Measurements from ENCODE around the gene BICC1.

BICC1 gene

GRCh38 chr10:58725901-58726300 lies 213.2 kb downstream of the BICC1 start:
- Histone ChIP-seq H3K36me3 (peaks cover 0 to 6% (median 0%) of the 10 kb centered on the region in 11 experiments; a peak in 2 of 22 replicates), H3K4me1 (no peaks in the 10 kb centered on the region), H4K20me1 (no peaks in the 10 kb centered on the region), H3K9me3 (replicated peaks in 1 of 11) (peaks cover 16 to 25% (median 22%) of the 10 kb centered on the region in 11 experiments), H3K27ac (no peak overlapping the region), H3K27me3 (no peaks in the 10 kb centered on the region), H3K4me3 (no peak overlapping the region), H3K4me2 (no peak overlapping the region), H3K9ac (no peak overlapping the region)
- TF ChIP-seq Cebpa-rat (IDR thresholded peaks at IDR 0.05): no peak

DNA sequence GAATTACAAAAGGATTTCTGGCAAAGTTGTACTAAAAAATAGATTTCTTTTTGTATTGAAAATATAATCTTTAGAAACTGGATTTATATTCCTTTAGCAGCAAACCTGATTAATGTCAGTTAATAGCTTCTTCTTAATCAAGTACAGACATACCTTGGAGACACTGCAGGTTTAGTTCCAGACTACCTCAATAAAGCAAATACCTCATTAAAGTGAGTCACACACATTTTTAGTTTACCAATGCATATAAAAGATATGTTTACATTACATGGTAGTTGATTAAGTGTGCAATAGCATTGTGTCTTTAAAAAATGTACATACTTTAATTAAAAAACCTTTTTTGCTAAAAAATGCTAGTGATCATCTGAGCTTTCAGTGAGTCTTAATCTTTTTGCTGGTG lies 215.0 kb downstream of the BICC1 start:
- Histone ChIP-seq H3K9ac (no peak overlapping the region), H3K9me3 (replicated peaks in 1 of 11) (peaks cover 26 to 35% (median 31%) of the 10 kb centered on the region in 11 experiments), H4K20me1 (no peaks in the 10 kb centered on the region), H3K4me1 (peaks cover 0 to 14% (median 0%) of the 10 kb centered on the region in 10 experiments; a peak in 5 of 20 replicates), H3K4me3 (no peak overlapping the region), H3K36me3 (peaks cover 0 to 6% (median 0%) of the 10 kb centered on the region in 11 experiments; a peak in 3 of 22 replicates), H3K4me2 (no peak overlapping the region), H3K27ac (no peak overlapping the region), H3K27me3 (no peaks in the 10 kb centered on the region)
- TF ChIP-seq Cebpa-rat (IDR thresholded peaks at IDR 0.05): no peak

DNA sequence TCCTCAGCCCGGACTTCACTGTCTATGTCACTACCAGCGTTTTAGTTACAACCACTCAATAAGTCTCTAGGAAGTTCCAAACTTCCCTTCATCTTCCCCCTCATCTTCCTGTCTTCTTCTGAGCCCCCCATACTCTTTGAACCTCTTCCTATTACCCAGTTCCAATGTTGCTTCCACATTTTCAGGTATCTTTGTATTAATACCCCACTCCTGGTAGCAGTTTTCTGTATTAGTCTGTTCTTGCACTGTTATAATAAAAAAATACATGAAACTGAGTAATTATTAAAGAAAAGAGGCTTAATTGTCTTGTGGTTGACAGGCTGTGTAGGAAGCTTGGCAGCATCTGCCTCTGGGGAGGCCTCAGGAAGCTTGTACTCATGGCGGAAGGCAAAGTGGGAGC lies 218.6 kb downstream of the BICC1 start:
- Histone ChIP-seq H3K4me2 (peak overlapping the region in 1 of 11 experiments; percentile 15; a peak in 2 of 22 replicates), H3K4me3 (no peak overlapping the region), H3K27ac (no peak overlapping the region), H3K27me3 (no peaks in the 10 kb centered on the region), H3K9ac (no peak overlapping the region), H3K4me1 (peaks cover 6 to 32% (median 17%) of the 10 kb centered on the region in 10 experiments; a peak in 14 of 20 replicates), H3K36me3 (peaks cover 0 to 6% (median 0%) of the 10 kb centered on the region in 11 experiments; a peak in 3 of 22 replicates), H4K20me1 (no peaks in the 10 kb centered on the region), H3K9me3 (replicated peaks in 1 of 11) (peaks cover 26 to 35% (median 31%) of the 10 kb centered on the region in 11 experiments)
- TF ChIP-seq Cebpa-rat (IDR thresholded peaks at IDR 0.05): no peak

GRCh38 chr10:58733436-58733835 lies 220.8 kb downstream of the BICC1 start:
- Histone ChIP-seq H3K4me2 (no peak overlapping the region), H3K4me1 (peaks cover 6 to 32% (median 17%) of the 10 kb centered on the region in 10 experiments; a peak in 14 of 20 replicates), H3K27ac (no peak overlapping the region), H3K27me3 (no peaks in the 10 kb centered on the region), H3K36me3 (peaks cover 0 to 6% (median 0%) of the 10 kb centered on the region in 11 experiments; a peak in 3 of 22 replicates), H3K9me3 (replicated peaks in 1 of 11) (peaks cover 26 to 34% (median 31%) of the 10 kb centered on the region in 11 experiments), H3K4me3 (no peak overlapping the region), H3K9ac (no peak overlapping the region), H4K20me1 (no peaks in the 10 kb centered on the region)
- TF ChIP-seq Cebpa-rat (IDR thresholded peaks at IDR 0.05): no peak

DNA sequence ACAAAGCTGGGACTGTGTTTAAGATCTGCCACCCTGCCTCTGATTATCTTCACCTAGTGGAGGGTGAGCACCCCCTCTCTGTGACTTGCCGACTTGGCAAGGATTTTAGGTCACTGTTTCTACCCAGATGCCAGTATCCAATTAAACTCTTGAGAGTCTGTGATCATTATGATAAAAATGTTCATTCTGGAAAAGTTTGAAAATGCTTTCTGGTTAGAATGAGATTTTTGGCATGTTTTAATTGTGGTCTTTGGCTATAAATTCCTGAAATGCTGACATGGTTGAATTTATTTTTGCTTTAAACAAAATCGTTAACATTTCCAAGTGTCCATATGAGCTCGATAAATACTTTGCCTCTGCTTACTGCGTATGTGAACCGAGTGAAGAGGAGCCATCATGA lies 221.4 kb downstream of the BICC1 start:
- Histone ChIP-seq H3K4me3 (no peak overlapping the region), H3K36me3 (peaks cover 0 to 6% (median 0%) of the 10 kb centered on the region in 11 experiments; a peak in 3 of 22 replicates), H3K9ac (no peak overlapping the region), H3K9me3 (replicated peaks in 1 of 11) (peaks cover 26 to 29% (median 28%) of the 10 kb centered on the region in 11 experiments), H3K4me1 (peaks cover 6 to 32% (median 17%) of the 10 kb centered on the region in 10 experiments; a peak in 14 of 20 replicates), H4K20me1 (no peaks in the 10 kb centered on the region), H3K27ac (no peak overlapping the region), H3K4me2 (peak overlapping the region in 1 of 11 experiments; percentile 58; a peak in 2 of 22 replicates), H3K27me3 (no peaks in the 10 kb centered on the region)
- no peak for TF ChIP-seq Cebpa-rat (IDR thresholded peaks at IDR 0.05)

- Histone ChIP-seq H4K20me1 (no peaks in the 10 kb centered on the region), H3K4me2 (peak overlapping the region in 5 of 11 experiments; percentile 10 to 58 (median 22); a peak in 7 of 22 replicates), H3K9ac (no peak overlapping the region), H3K36me3 (peaks cover 0 to 6% (median 0%) of the 10 kb centered on the region in 11 experiments; a peak in 3 of 22 replicates), H3K27me3 (no peaks in the 10 kb centered on the region), H3K4me1 (peaks cover 6 to 32% (median 17%) of the 10 kb centered on the region in 10 experiments; a peak in 14 of 20 replicates), H3K9me3 (replicated peaks in 1 of 11) (peaks cover 21 to 23% (median 23%) of the 10 kb centered on the region in 11 experiments), H3K4me3 (no peak overlapping the region), H3K27ac (no peak overlapping the region)
- no peak for TF ChIP-seq Cebpa-rat (IDR thresholded peaks at IDR 0.05)
These were observed 222.0 kb downstream of the BICC1 start for GRCh38 chr10:58734664-58735063.

DNA sequence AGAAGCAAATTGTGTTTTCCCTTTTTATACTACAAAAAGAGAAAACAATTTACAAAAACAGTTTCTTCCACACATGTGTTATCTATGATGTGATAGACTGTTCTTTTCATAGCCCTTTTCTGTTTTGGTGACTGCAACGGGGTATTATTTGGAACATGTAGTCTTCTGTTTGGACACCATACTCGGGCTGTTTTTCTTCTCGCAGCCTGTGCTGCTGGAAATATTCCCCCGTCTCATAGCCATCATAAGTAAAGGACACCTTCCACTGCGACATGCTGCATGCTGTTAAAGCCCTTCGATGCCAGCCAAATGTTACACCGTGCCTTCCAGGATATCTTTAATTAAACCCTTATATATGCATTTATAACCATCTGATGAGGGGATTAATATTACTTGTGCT lies 222.4 kb downstream of the BICC1 start:
- Histone ChIP-seq H3K9ac (no peak overlapping the region), H4K20me1 (no peaks in the 10 kb centered on the region), H3K27me3 (no peaks in the 10 kb centered on the region), H3K4me2 (peak overlapping the region in 6 of 11 experiments; percentile 4 to 58 (median 20); a peak in 8 of 22 replicates), H3K9me3 (replicated peaks in 1 of 11) (peaks cover 17 to 19% (median 19%) of the 10 kb centered on the region in 11 experiments), H3K36me3 (peaks cover 0 to 6% (median 0%) of the 10 kb centered on the region in 11 experiments; a peak in 3 of 22 replicates), H3K27ac (no peak overlapping the region), H3K4me1 (peaks cover 6 to 32% (median 17%) of the 10 kb centered on the region in 10 experiments; a peak in 14 of 20 replicates), H3K4me3 (no peak overlapping the region)
- no peak for TF ChIP-seq Cebpa-rat (IDR thresholded peaks at IDR 0.05)

DNA sequence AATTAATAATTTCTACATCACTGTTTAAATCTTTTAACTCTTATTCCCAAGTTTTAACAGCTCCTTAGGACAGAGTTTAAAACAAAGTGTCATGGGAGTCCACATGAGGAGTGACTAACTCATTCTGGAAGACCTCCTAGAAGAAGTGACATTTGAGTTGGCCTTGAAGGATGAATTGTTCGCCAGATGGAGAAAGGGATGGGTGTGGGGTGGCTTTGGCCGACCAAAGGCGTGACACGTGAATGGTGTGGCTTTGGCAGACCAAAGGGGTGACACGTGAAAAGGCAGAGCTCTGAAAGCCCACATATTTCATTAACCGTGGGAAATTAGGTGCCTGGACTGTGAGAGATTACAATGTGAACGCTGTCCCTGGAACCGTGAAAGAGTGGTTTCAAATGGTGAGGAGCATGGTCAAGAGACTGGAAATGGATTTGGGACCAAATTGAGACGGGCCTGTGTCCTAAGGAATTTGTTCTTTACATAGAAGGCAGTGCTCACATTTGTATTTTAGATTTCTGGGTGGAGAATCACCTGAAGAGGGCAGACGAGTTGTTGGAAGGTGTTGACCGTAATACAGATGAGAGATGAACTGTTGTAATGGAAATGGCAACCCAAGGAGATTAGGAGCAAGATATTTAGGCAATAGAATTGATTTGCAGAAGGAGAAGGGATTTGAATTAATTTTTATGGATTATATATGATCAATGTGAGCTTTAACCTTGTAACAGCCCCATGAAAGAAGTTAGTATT lies 228.1 kb downstream of the BICC1 start:
- H3K4me3 ChIP-seq: no peak overlapping the region
- no peak overlapping the region for H3K9ac ChIP-seq
- H3K27ac ChIP-seq: no peak overlapping the region
- H3K9me3 ChIP-seq (replicated peaks in 1 of 11): no peaks in the 10 kb centered on the region
- no peaks in the 10 kb centered on the region for H3K27me3 ChIP-seq
- H3K4me2 ChIP-seq: no peak overlapping the region
- no peaks in the 10 kb centered on the region for H3K36me3 ChIP-seq
- H4K20me1 ChIP-seq: no peaks in the 10 kb centered on the region
- TF ChIP-seq Cebpa-rat (IDR thresholded peaks at IDR 0.05): no peak
- peaks cover 0 to 3% (median 2%) of the 10 kb centered on the region in 10 experiments; a peak in 11 of 20 replicates for H3K4me1 ChIP-seq

DNA sequence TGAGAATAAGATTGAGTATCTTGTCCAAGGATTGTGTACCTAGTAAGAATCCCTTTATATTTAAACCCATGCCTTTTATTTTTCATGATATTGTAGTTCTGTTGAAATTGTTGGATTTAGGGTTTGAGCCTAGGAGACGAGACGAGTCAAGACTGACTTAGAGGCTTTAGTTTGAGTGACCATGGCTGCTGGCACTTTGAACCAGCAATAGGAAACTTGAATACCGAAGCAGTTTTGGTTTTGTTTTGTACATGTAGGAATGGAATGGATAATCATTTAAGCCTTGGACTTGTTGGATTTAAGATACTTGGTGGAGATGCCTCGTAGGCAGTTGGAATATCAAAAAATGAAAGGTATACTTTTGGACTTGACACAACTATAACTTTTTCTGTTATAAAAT lies 229.0 kb downstream of the BICC1 start:
- no peaks in the 10 kb centered on the region for H3K36me3 ChIP-seq
- H3K4me3 ChIP-seq: no peak overlapping the region
- no peak overlapping the region for H3K4me2 ChIP-seq
- H3K9ac ChIP-seq: no peak overlapping the region
- H4K20me1 ChIP-seq: no peaks in the 10 kb centered on the region
- no peaks in the 10 kb centered on the region for H3K4me1 ChIP-seq
- TF ChIP-seq Cebpa-rat (IDR thresholded peaks at IDR 0.05): no peak
- no peaks in the 10 kb centered on the region for H3K27me3 ChIP-seq
- no peak overlapping the region for H3K27ac ChIP-seq
- H3K9me3 ChIP-seq (replicated peaks in 1 of 11): no peaks in the 10 kb centered on the region

Measured in BLaER1 treated with 17β-estradiol and CSF1 and Interleukin-3, amounts not matched to agents 10 nM and 100 nM (cell line).